BE2C (cell line): Measurements from ENCODE around the gene EGFL6.

Source experiments
- DNase-seq: peaks from one replicate; pipeline ENCODE4 v3.0.0-alpha.2; 2020
- H3K27me3 ChIP-seq: fragments of 250-450 bp; sonication (Bioruptor Pico); 2 replicates; pipeline ENCODE4 v1.5.1; 2020; ENCODE audit warnings: mild to moderate bottlenecking
- H3K36me3 ChIP-seq: fragments of 250-450 bp; sonication (Bioruptor Pico); 2 replicates; pipeline ENCODE4 v1.5.1; 2020; ENCODE audit warnings: mild to moderate bottlenecking
- H3K4me1 ChIP-seq: fragments of 250-450 bp; sonication (Bioruptor Pico); 2 replicates; pipeline ENCODE4 v1.5.1; 2020
- H3K4me3 ChIP-seq: 2 replicates; pipeline ENCODE4 v1.5.1; 2011; ENCODE audit warnings: low read depth, low read length
- H3K9me3 ChIP-seq: fragments of 250-450 bp; sonication (Bioruptor Pico); 2 replicates; pipeline ENCODE4 v1.5.1; 2020
- CTCF ChIP-seq: IDR thresholded peaks from 2 replicates; pipeline ENCODE4 v1.5.1; 2012; ENCODE audit warnings: mild to moderate bottlenecking, low read depth, low read length

Gene EGFL6

GRCh38 chrX:13598877-13599276 is 29.5 kb downstream of the EGFL6 start:
- no peaks in the 10 kb centered on the region for H3K9me3 ChIP-seq
- no peaks in the 10 kb centered on the region for H3K36me3 ChIP-seq
- no peaks in the 10 kb centered on the region for H3K27me3 ChIP-seq
- H3K4me1 ChIP-seq, result no peaks in the 10 kb centered on the region
- H3K4me3 ChIP-seq, result no peak overlapping the region
- TF ChIP-seq CTCF, result peak; percentile 40
- DNase-seq, result no peak

- no peak for TF ChIP-seq CTCF
- Histone ChIP-seq H3K4me3 (no peak overlapping the region), H3K9me3 (no peaks in the 10 kb centered on the region), H3K27me3 (no peaks in the 10 kb centered on the region), H3K4me1 (no peaks in the 10 kb centered on the region), H3K36me3 (no peaks in the 10 kb centered on the region)
- DNase-seq, result no peak
Measured at GRCh38 chrX:13599491-13599890, 30.1 kb downstream of the EGFL6 start.

- TF ChIP-seq CTCF, result no peak
- Histone ChIP-seq H3K27me3 (no peaks in the 10 kb centered on the region), H3K4me3 (no peak overlapping the region), H3K4me1 (no peaks in the 10 kb centered on the region), H3K9me3 (no peaks in the 10 kb centered on the region), H3K36me3 (no peaks in the 10 kb centered on the region)
- no peak for DNase-seq
Measured at GRCh38 chrX:13605611-13606010, 36.2 kb downstream of the EGFL6 start.

GRCh38 chrX:13607331-13607995 is 38.1 kb downstream of the EGFL6 start:
- no peak overlapping the region for H3K4me3 ChIP-seq
- no peak for DNase-seq
- H3K9me3 ChIP-seq, result no peaks in the 10 kb centered on the region
- H3K4me1 ChIP-seq, result no peaks in the 10 kb centered on the region
- TF ChIP-seq CTCF, result no peak
- no peaks in the 10 kb centered on the region for H3K27me3 ChIP-seq
- no peaks in the 10 kb centered on the region for H3K36me3 ChIP-seq

GRCh38 chrX:13607996-13608365 is 38.6 kb downstream of the EGFL6 start:
- Histone ChIP-seq H3K4me1 (no peaks in the 10 kb centered on the region), H3K36me3 (no peaks in the 10 kb centered on the region), H3K4me3 (no peak overlapping the region), H3K9me3 (no peaks in the 10 kb centered on the region), H3K27me3 (no peaks in the 10 kb centered on the region)
- TF ChIP-seq CTCF, result no peak
- DNase-seq, result no peak

GRCh38 chrX:13614154-13614553 is 44.8 kb downstream of the EGFL6 start:
- no peak for TF ChIP-seq CTCF
- no peak for DNase-seq
- H3K9me3 ChIP-seq, result no peaks in the 10 kb centered on the region

More at GRCh38 chrX:13614154-13614553, 44.8 kb downstream of the EGFL6 start:
- Histone ChIP-seq H3K36me3 (no peaks in the 10 kb centered on the region), H3K27me3 (no peaks in the 10 kb centered on the region), H3K4me3 (no peak overlapping the region), H3K4me1 (no peaks in the 10 kb centered on the region)
